H9 (cell line): ENCODE data around the gene DGKG. TPM values are rescaled to one million over a fixed set of nuclear protein-coding genes. Genes with fewer than 3 reads are reported as not detected.

ENCODE experiments used
- DNase-seq: peaks from one replicate; pipeline ENCODE4 v3.0.0-alpha.2; 2017
- H2AFZ ChIP-seq: one replicate; pipeline ENCODE4 v1.6.1; 2013; ENCODE audit warnings: mild to moderate bottlenecking, low read length, control low read depth, moderate library complexity
- H2AK5ac ChIP-seq: 2 replicates; pipeline ENCODE4 v1.6.1; 2013; ENCODE audit warnings: low read length, control low read depth, mixed read lengths; ENCODE audit not compliant: insufficient read length
- H2BK120ac ChIP-seq: one replicate; pipeline ENCODE4 v1.6.1; 2013; ENCODE audit warnings: low read depth, mild to moderate bottlenecking, low read length, control low read depth, inconsistent platforms; ENCODE audit not compliant: poor library complexity, severe bottlenecking
- H2BK12ac ChIP-seq: 2 replicates; pipeline ENCODE4 v1.6.1; 2013; ENCODE audit warnings: low read length, control low read depth, mixed read lengths, low read depth; ENCODE audit not compliant: insufficient read length
- H2BK15ac ChIP-seq: 2 replicates; pipeline ENCODE4 v1.6.1; 2013; ENCODE audit warnings: low read depth, low read length, control low read depth
- H2BK20ac ChIP-seq: one replicate; pipeline ENCODE4 v1.6.1; 2013; ENCODE audit warnings: low read depth, mild to moderate bottlenecking, low read length, control low read depth, inconsistent platforms; ENCODE audit not compliant: poor library complexity, severe bottlenecking
- H2BK5ac ChIP-seq: 2 replicates; pipeline ENCODE4 v1.6.1; 2013; ENCODE audit warnings: low read length, control low read depth, mixed read lengths; ENCODE audit not compliant: insufficient read length
- H3K14ac ChIP-seq: 2 replicates; pipeline ENCODE4 v1.6.1; 2013; ENCODE audit warnings: low read length, control low read depth; ENCODE audit not compliant: insufficient read depth
- H3K18ac ChIP-seq: 2 replicates; pipeline ENCODE4 v1.6.1; 2013; ENCODE audit warnings: low read depth, mild to moderate bottlenecking, mixed read lengths, low read length, control low read depth; ENCODE audit not compliant: insufficient read length
- H3K23ac ChIP-seq: 2 replicates; pipeline ENCODE4 v1.6.1; 2013; ENCODE audit warnings: low read length, control low read depth, mixed read lengths, low read depth; ENCODE audit not compliant: insufficient read length
- H3K23me2 ChIP-seq: 2 replicates; pipeline ENCODE4 v1.6.1; 2013; ENCODE audit warnings: low read depth, mild to moderate bottlenecking, mixed read lengths, low read length, control low read depth; ENCODE audit not compliant: insufficient read length, poor library complexity, severe bottlenecking
- H3K27ac ChIP-seq: 2 replicates; pipeline ENCODE4 v1.5.1; 2013; ENCODE audit warnings: low read length, control low read depth, mixed read lengths, low read depth; ENCODE audit not compliant: insufficient read length
- H3K27me3 ChIP-seq: 2 replicates; pipeline ENCODE4 v1.6.1; 2013; ENCODE audit warnings: low read length, control low read depth, inconsistent platforms; ENCODE audit not compliant: insufficient read depth
- H3K4ac ChIP-seq: 2 replicates; pipeline ENCODE4 v1.6.1; 2013; ENCODE audit warnings: low read depth, mild to moderate bottlenecking, control low read depth, inconsistent platforms, low read length, moderate library complexity
- H3K4me1 ChIP-seq: 2 replicates; pipeline ENCODE4 v1.6.1; 2013; ENCODE audit warnings: low read length, control low read depth, inconsistent platforms; ENCODE audit not compliant: insufficient read depth
- H3K4me2 ChIP-seq: 2 replicates; pipeline ENCODE4 v1.6.1; 2013; ENCODE audit warnings: low read length, control low read depth, mixed read lengths; ENCODE audit not compliant: insufficient read length, insufficient read depth
- H3K56ac ChIP-seq: 2 replicates; pipeline ENCODE4 v1.6.1; 2013; ENCODE audit warnings: low read depth, mild to moderate bottlenecking, mixed read lengths, low read length, control low read depth; ENCODE audit not compliant: insufficient read length
- H3K79me1 ChIP-seq: 2 replicates; pipeline ENCODE4 v1.6.1; 2013; ENCODE audit warnings: low read depth, mild to moderate bottlenecking, moderate library complexity, low read length, control low read depth, inconsistent platforms; ENCODE audit not compliant: insufficient read depth, poor library complexity, severe bottlenecking
- H3K79me2 ChIP-seq: 2 replicates; pipeline ENCODE4 v1.6.1; 2013; ENCODE audit warnings: low read length, control low read depth, inconsistent platforms; ENCODE audit not compliant: insufficient read depth
- H3K9ac ChIP-seq: 2 replicates; pipeline ENCODE4 v1.6.1; 2013; ENCODE audit warnings: low read length, control low read depth, mixed read lengths; ENCODE audit not compliant: insufficient read length; ENCODE audit errors: extremely low read depth
- H3K9me3 ChIP-seq: one replicate; pipeline ENCODE4 v1.6.1; 2013; ENCODE audit warnings: low read depth, low read length, inconsistent platforms; ENCODE audit not compliant: control insufficient read depth
- H3T11ph ChIP-seq: one replicate; pipeline ENCODE4 v1.6.1; 2013; ENCODE audit warnings: mild to moderate bottlenecking, low read length, control low read depth, inconsistent platforms
- H4K20me1 ChIP-seq: one replicate; pipeline ENCODE4 v1.6.1; 2013; ENCODE audit not compliant: control insufficient read depth, insufficient read length, insufficient read depth
- H4K5ac ChIP-seq: 2 replicates; pipeline ENCODE4 v1.6.1; 2013; ENCODE audit warnings: low read depth, mild to moderate bottlenecking, mixed read lengths, low read length, control low read depth; ENCODE audit not compliant: insufficient read length
- H4K8ac ChIP-seq: replicated peaks from 2 replicates; pipeline ENCODE4 v1.6.1; 2013; ENCODE audit warnings: low read length, control low read depth, mixed read lengths, low read depth; ENCODE audit not compliant: insufficient read length
- H4K91ac ChIP-seq: 2 replicates; pipeline ENCODE4 v1.6.1; 2013; ENCODE audit warnings: low read depth, mild to moderate bottlenecking, moderate library complexity, mixed read lengths, low read length, control low read depth; ENCODE audit not compliant: insufficient read length
- H3K27ac Mint-ChIP-seq, 3 experiments: 2 replicates in 2 of 3; 3 replicates in 1 of 3; pipeline ENCODE4 v1.8.0; 2020 to 2021; ENCODE audit warnings: mixed read lengths in 3 of 3, mild to moderate bottlenecking in 1 of 3, moderate library complexity in 1 of 3
- H3K27me3 Mint-ChIP-seq: 2 replicates; pipeline ENCODE4 v1.8.0; 2021; ENCODE audit warnings: low read depth, mild to moderate bottlenecking, moderate library complexity, mixed read lengths
- H3K36me3 Mint-ChIP-seq, 3 experiments: 2 replicates in 2 of 3; 3 replicates in 1 of 3; pipeline ENCODE4 v1.8.0; 2020 to 2021; ENCODE audit warnings: low read depth in 3 of 3, mixed read lengths in 3 of 3; ENCODE audit not compliant: insufficient read depth in 1 of 3
- H3K4me1 Mint-ChIP-seq, 2 experiments: 2 replicates each; pipeline ENCODE4 v1.8.0; 2020; ENCODE audit warnings: mixed read lengths in 2 of 2
- H3K4me3 Mint-ChIP-seq, 2 experiments: 2 replicates in 1 of 2; 3 replicates in 1 of 2; pipeline ENCODE4 v1.8.0; 2020 to 2021; ENCODE audit warnings: mild to moderate bottlenecking in 2 of 2, mixed read lengths in 2 of 2, moderate library complexity in 1 of 2
- H3K9me3 Mint-ChIP-seq, 2 experiments: 2 replicates in 1 of 2; 3 replicates in 1 of 2; pipeline ENCODE4 v1.8.0; 2020; ENCODE audit warnings: mild to moderate bottlenecking in 2 of 2, mixed read lengths in 2 of 2, moderate library complexity in 1 of 2
- WGBS: extraction: QIAGEN DNeasy Blood & Tissue Kit; methylation state at CpG from one replicate; pipeline ENCODE4 v1.1.7; 2013; ENCODE audit warnings: missing lambda C conversion rate, low lambda C conversion rate, mixed read lengths; ENCODE audit not compliant: insufficient read length; ENCODE audit errors: extremely low coverage; 5-methylcytosine and 5-hydroxymethylcytosine counted together
- total RNA-seq: library from RNA; stranded (reverse); gene quantifications from 2 replicates; pipeline ENCODE4 v1.2.1, GENCODE V29; 2021
- TF ChIP-seq, protein P1 (sequence below): fragments of 200-600 bp; sonication (generic); conservative IDR thresholded peaks from 3 replicates; pipeline ENCODE4 v1.8.0; 2021; ENCODE audit warnings: antibody characterized with exemption, mild to moderate bottlenecking

DGKG gene
- total RNA-seq, 1 experiment from 2014 or later: not detected

DNA sequence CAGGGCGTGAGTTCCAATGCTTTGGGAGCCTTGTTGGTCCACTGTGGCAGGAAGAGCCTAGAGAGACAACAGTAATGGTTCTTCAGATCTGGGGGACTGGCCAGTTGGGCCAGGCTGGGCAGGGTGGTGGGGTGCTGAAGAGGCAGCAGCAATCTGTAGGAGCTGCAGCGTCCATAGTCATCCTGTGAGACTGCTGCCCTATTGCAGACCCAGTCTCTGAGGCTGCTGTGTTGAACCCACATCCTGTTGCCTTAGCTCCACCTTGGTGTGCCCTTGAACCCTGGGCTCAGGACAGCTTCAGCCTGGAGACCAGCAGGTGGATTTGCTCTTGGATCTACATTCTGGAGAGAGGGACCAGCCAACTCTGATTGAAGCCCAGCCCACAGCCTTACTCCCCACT, 229.5 kb downstream of the DGKG start:
- H3K79me2 ChIP-seq: no peaks in the 10 kb centered on the region
- H3K4me1 Mint-ChIP-seq: peaks cover 20 to 25% of the 10 kb centered on the region in 2 experiments
- no peak overlapping the region for H2BK120ac ChIP-seq
- no peaks in the 10 kb centered on the region for H3K9me3 Mint-ChIP-seq
- H3K36me3 Mint-ChIP-seq: no peaks in the 10 kb centered on the region; a peak in 1 of 7 replicates
- no peak overlapping the region for H2BK12ac ChIP-seq
- H3K4me1 ChIP-seq: peaks cover 3% of the 10 kb centered on the region; the same call in 1 of the 2 replicates
- whole genome bisulfite sequencing: no CpG with 5 or more reads among the region's 2 CpGs
- H3K56ac ChIP-seq: no peak overlapping the region
- no peak overlapping the region for H3K23ac ChIP-seq
- no peak overlapping the region for H3K27ac Mint-ChIP-seq
- H2BK20ac ChIP-seq: no peak overlapping the region
- H3T11ph ChIP-seq: no peak overlapping the region
- no peak for DNase-seq
- peaks cover 85% of the 10 kb centered on the region for H3K27me3 Mint-ChIP-seq
- peak overlapping the region; percentile 50; the same call in 1 of the 2 replicates for H3K14ac ChIP-seq
- H3K18ac ChIP-seq: no peak overlapping the region
- H2BK15ac ChIP-seq: no peak overlapping the region
- H4K5ac ChIP-seq: no peak overlapping the region
- H3K4me2 ChIP-seq: no peak overlapping the region
- no peaks in the 10 kb centered on the region for H3K79me1 ChIP-seq
- TF ChIP-seq, protein P1, sequence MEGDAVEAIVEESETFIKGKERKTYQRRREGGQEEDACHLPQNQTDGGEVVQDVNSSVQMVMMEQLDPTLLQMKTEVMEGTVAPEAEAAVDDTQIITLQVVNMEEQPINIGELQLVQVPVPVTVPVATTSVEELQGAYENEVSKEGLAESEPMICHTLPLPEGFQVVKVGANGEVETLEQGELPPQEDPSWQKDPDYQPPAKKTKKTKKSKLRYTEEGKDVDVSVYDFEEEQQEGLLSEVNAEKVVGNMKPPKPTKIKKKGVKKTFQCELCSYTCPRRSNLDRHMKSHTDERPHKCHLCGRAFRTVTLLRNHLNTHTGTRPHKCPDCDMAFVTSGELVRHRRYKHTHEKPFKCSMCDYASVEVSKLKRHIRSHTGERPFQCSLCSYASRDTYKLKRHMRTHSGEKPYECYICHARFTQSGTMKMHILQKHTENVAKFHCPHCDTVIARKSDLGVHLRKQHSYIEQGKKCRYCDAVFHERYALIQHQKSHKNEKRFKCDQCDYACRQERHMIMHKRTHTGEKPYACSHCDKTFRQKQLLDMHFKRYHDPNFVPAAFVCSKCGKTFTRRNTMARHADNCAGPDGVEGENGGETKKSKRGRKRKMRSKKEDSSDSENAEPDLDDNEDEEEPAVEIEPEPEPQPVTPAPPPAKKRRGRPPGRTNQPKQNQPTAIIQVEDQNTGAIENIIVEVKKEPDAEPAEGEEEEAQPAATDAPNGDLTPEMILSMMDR: no peak
- H3K4me3 Mint-ChIP-seq: no peak overlapping the region
- no peak overlapping the region for H3K27ac ChIP-seq
- H2AK5ac ChIP-seq: no peak overlapping the region
- no peak overlapping the region for H4K91ac ChIP-seq
- no peak overlapping the region for H3K4ac ChIP-seq
- H3K9me3 ChIP-seq: no peaks in the 10 kb centered on the region
- H3K23me2 ChIP-seq: no peaks in the 10 kb centered on the region
- no peak overlapping the region for H4K8ac ChIP-seq
- H2AFZ ChIP-seq: no peak overlapping the region
- peaks cover 4% of the 10 kb centered on the region for H3K27me3 ChIP-seq
- H3K9ac ChIP-seq: no peak overlapping the region
- no peaks in the 10 kb centered on the region for H4K20me1 ChIP-seq
- no peak overlapping the region for H2BK5ac ChIP-seq
